ENCODE data around the gene UBXN7.

The UBXN7 gene

DNA sequence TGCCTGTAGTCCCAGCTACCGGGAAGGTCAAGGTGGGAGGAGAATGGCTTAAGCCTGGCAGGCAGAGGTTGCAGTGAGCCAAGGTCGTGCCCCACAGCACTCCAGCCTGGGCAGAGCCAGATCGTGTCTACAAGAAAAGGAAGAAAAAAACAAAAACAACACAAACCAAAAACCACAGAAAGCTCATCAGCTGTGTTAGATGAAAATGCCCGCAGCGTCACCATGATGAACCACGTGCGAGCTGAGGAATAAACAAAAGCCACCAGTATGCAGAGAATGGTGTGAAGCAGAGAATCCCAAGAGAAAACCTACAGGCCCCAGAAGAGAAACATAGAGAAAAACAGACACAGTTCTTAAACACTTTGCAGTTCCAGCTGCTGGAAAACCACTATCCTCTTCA lies 74.3 kb downstream of the UBXN7 start:
- H3K36me3 ChIP-seq (replicated peaks; ENCODE audit: low read depth, low read length): peaks cover 53% of the 10 kb centered on the region

GRCh38 chr3:196356556-196356955 lies 75.7 kb downstream of the UBXN7 start:
- no peak for TF ChIP-seq EZH2phosphoT487 (IDR thresholded peaks at IDR 0.05; ENCODE audit: low read depth)
- TF ChIP-seq, protein P1, sequence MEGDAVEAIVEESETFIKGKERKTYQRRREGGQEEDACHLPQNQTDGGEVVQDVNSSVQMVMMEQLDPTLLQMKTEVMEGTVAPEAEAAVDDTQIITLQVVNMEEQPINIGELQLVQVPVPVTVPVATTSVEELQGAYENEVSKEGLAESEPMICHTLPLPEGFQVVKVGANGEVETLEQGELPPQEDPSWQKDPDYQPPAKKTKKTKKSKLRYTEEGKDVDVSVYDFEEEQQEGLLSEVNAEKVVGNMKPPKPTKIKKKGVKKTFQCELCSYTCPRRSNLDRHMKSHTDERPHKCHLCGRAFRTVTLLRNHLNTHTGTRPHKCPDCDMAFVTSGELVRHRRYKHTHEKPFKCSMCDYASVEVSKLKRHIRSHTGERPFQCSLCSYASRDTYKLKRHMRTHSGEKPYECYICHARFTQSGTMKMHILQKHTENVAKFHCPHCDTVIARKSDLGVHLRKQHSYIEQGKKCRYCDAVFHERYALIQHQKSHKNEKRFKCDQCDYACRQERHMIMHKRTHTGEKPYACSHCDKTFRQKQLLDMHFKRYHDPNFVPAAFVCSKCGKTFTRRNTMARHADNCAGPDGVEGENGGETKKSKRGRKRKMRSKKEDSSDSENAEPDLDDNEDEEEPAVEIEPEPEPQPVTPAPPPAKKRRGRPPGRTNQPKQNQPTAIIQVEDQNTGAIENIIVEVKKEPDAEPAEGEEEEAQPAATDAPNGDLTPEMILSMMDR (IDR thresholded peaks at IDR 0.05; ENCODE audit: low read depth, low read length): no peak
- Histone ChIP-seq H3K4me3 (ENCODE audit: low read length) (no peak overlapping the region), H3K9me3 (ENCODE audit: insufficient read depth, low read length) (no peaks in the 10 kb centered on the region), H3K4me1 (ENCODE audit: low read length) (no peaks in the 10 kb centered on the region), H4K20me1 (ENCODE audit: insufficient read depth, low read length) (0 out of 2 replicates have a peak, but pooled peaks cover 3% of the 10 kb centered on the region), H3K4me2 (ENCODE audit: low read length) (no peak overlapping the region), H3K36me3 (replicated peaks; ENCODE audit: low read depth, low read length) (peaks cover 48% of the 10 kb centered on the region), H3K79me2 (ENCODE audit: low read length) (no peaks in the 10 kb centered on the region), H3K27ac (ENCODE audit: low read length) (no peak overlapping the region), H3K27me3 (ENCODE audit: low read depth, low read length) (no peaks in the 10 kb centered on the region), H3K9ac (ENCODE audit: low read length) (no peak overlapping the region), H2AFZ (ENCODE audit: low read depth, low read length) (no peak overlapping the region)

More for the DNA sequence above, 74.3 kb downstream of the UBXN7 start:
- Histone ChIP-seq H3K4me2 (ENCODE audit: low read length) (no peak overlapping the region), H3K4me1 (ENCODE audit: low read length) (no peaks in the 10 kb centered on the region), H4K20me1 (ENCODE audit: insufficient read depth, low read length) (0 out of 2 replicates have a peak, but pooled peaks cover 3% of the 10 kb centered on the region), H3K79me2 (ENCODE audit: low read length) (no peaks in the 10 kb centered on the region), H3K27me3 (ENCODE audit: low read depth, low read length) (no peaks in the 10 kb centered on the region), H3K9me3 (ENCODE audit: insufficient read depth, low read length) (no peaks in the 10 kb centered on the region), H2AFZ (ENCODE audit: low read depth, low read length) (no peak overlapping the region), H3K4me3 (ENCODE audit: low read length) (no peak overlapping the region), H3K9ac (ENCODE audit: low read length) (no peak overlapping the region), H3K27ac (ENCODE audit: low read length) (no peak overlapping the region)
- TF ChIP-seq, protein P1 (IDR thresholded peaks at IDR 0.05; ENCODE audit: low read depth, low read length): no peak
- no peak for TF ChIP-seq EZH2phosphoT487 (IDR thresholded peaks at IDR 0.05; ENCODE audit: low read depth)

DNA sequence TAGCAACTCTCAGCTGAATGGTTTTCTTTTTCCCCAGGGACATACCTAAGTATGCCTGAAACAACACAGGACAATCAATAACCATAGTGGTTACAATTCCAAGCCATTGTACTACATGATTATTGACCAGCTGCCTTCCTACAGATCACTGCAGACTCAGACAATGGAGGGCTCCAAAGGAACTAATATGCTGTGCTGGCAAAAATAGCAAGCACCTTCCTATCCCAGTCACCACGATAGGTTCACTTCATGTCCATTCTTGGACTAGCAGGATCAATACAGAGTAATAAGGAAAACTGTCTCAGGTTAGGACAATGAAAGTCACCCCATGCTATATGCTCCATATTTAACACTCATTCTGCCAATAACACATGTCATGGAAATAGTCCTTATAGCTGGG lies 76.6 kb downstream of the UBXN7 start:
- H3K27me3 ChIP-seq (ENCODE audit: low read depth, low read length): no peaks in the 10 kb centered on the region

GRCh38 chr3:196354132-196354531 lies 78.1 kb downstream of the UBXN7 start:
- Histone ChIP-seq H3K36me3 (replicated peaks; ENCODE audit: low read depth, low read length) (peaks cover 38% of the 10 kb centered on the region), H3K4me3 (ENCODE audit: low read length) (no peak overlapping the region), H3K27ac (ENCODE audit: low read length) (no peak overlapping the region), H3K9me3 (ENCODE audit: insufficient read depth, low read length) (no peaks in the 10 kb centered on the region), H2AFZ (ENCODE audit: low read depth, low read length) (no peak overlapping the region), H3K79me2 (ENCODE audit: low read length) (no peaks in the 10 kb centered on the region), H3K27me3 (ENCODE audit: low read depth, low read length) (no peaks in the 10 kb centered on the region), H3K4me1 (ENCODE audit: low read length) (no peaks in the 10 kb centered on the region), H3K4me2 (ENCODE audit: low read length) (no peak overlapping the region), H4K20me1 (ENCODE audit: insufficient read depth, low read length) (0 out of 2 replicates have a peak, but pooled peaks cover 3% of the 10 kb centered on the region), H3K9ac (ENCODE audit: low read length) (no peak overlapping the region)
- no peak for TF ChIP-seq EZH2phosphoT487 (IDR thresholded peaks at IDR 0.05; ENCODE audit: low read depth)
- TF ChIP-seq, protein P1 (IDR thresholded peaks at IDR 0.05; ENCODE audit: low read depth, low read length): no peak

More for the DNA sequence above, 76.6 kb downstream of the UBXN7 start:
- H4K20me1 ChIP-seq (ENCODE audit: insufficient read depth, low read length): 0 out of 2 replicates have a peak, but pooled peaks cover 3% of the 10 kb centered on the region
- no peaks in the 10 kb centered on the region for H3K9me3 ChIP-seq (ENCODE audit: insufficient read depth, low read length)
- no peak for TF ChIP-seq EZH2phosphoT487 (IDR thresholded peaks at IDR 0.05; ENCODE audit: low read depth)
- TF ChIP-seq, protein P1 (IDR thresholded peaks at IDR 0.05; ENCODE audit: low read depth, low read length): no peak
- no peaks in the 10 kb centered on the region for H3K79me2 ChIP-seq (ENCODE audit: low read length)
- no peak overlapping the region for H3K9ac ChIP-seq (ENCODE audit: low read length)
- no peaks in the 10 kb centered on the region for H3K4me1 ChIP-seq (ENCODE audit: low read length)
- H3K27ac ChIP-seq (ENCODE audit: low read length): no peak overlapping the region
- peaks cover 40% of the 10 kb centered on the region for H3K36me3 ChIP-seq (replicated peaks; ENCODE audit: low read depth, low read length)
- no peak overlapping the region for H2AFZ ChIP-seq (ENCODE audit: low read depth, low read length)
- no peak overlapping the region for H3K4me3 ChIP-seq (ENCODE audit: low read length)
- H3K4me2 ChIP-seq (ENCODE audit: low read length): no peak overlapping the region

Measured in OCI-LY3 (cell line).